Fibroblast of pulmonary artery (primary cell): ENCODE data around the gene C1QTNF3.

Source experiments
- DNase-seq: peaks from one replicate; pipeline ENCODE4 v3.0.0-alpha.2; 2010; ENCODE audit warnings: low read depth
- H3K4me3 ChIP-seq: replicated peaks from 2 replicates; pipeline ENCODE4 v1.5.1; 2011; ENCODE audit warnings: low read depth, mild to moderate bottlenecking, control low read depth, low read length, moderate library complexity
- TF ChIP-seq, protein P1 (sequence below): IDR thresholded peaks from 2 replicates; pipeline ENCODE4 v1.5.1; 2011; ENCODE audit warnings: mild to moderate bottlenecking, control low read depth, low read length, inconsistent platforms; ENCODE audit errors: missing control alignments

The C1QTNF3 gene

DNA sequence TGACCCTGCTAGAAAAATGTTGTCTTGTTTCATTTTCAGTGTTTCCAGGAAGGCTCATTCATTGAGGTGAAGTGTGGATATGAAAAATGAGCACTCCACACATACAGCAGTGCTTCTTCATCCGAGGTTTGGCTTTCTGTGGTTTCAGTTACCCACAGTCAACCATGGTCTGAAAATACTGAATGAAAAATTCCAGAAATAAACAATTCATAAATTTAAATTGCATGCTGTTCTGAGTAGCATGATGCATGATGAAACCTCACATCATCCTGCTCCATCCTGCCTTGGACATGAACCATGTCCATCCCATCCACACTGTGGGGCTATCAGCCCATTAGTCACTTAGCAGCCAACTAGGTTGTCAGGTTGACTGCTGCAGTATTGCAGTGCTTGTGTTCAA, 48.2 kb downstream of the C1QTNF3 start:
- TF ChIP-seq, protein P1, sequence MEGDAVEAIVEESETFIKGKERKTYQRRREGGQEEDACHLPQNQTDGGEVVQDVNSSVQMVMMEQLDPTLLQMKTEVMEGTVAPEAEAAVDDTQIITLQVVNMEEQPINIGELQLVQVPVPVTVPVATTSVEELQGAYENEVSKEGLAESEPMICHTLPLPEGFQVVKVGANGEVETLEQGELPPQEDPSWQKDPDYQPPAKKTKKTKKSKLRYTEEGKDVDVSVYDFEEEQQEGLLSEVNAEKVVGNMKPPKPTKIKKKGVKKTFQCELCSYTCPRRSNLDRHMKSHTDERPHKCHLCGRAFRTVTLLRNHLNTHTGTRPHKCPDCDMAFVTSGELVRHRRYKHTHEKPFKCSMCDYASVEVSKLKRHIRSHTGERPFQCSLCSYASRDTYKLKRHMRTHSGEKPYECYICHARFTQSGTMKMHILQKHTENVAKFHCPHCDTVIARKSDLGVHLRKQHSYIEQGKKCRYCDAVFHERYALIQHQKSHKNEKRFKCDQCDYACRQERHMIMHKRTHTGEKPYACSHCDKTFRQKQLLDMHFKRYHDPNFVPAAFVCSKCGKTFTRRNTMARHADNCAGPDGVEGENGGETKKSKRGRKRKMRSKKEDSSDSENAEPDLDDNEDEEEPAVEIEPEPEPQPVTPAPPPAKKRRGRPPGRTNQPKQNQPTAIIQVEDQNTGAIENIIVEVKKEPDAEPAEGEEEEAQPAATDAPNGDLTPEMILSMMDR, result no peak
- H3K4me3 ChIP-seq, result no peak overlapping the region
- peak; percentile 47 for DNase-seq

DNA sequence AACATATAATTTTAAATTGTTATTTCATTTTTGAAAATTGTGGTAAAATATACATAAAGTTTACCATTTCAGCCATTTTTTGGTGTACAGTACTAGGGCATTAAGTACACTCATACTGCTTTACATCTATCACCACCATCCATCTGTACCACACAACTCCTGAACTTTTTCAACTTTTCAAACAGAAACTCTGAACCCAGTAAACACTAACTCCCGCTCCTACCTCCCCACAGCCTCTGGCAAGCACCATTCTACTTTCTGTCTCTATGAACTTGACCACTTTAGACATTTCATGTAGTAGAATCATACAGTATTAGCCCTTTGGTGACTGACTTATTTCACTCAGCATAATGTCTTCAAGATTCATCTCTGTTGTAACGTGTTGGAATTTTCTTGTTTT, 50.1 kb downstream of the C1QTNF3 start:
- H3K4me3 ChIP-seq, result no peak overlapping the region
- TF ChIP-seq, protein P1, result no peak
- DNase-seq, result no peak

DNA sequence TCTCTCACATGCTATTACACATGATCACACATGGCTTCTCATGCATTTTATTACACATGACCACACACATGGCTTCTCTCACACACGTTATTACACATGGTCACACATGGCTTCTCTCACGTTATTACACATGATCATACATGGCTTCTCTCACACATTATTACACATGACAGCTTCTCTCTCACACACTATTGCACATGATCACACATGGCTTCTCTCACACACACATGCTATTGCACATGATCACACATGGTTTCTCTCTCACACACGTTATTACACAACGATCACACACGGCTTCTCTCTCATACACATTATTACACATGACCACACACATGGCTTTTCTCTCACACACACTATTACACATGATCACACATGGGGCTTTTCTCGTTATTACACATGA, 57.6 kb downstream of the C1QTNF3 start:
- H3K4me3 ChIP-seq, result no peak overlapping the region
- TF ChIP-seq, protein P1, result no peak
- DNase-seq, result no peak

DNA sequence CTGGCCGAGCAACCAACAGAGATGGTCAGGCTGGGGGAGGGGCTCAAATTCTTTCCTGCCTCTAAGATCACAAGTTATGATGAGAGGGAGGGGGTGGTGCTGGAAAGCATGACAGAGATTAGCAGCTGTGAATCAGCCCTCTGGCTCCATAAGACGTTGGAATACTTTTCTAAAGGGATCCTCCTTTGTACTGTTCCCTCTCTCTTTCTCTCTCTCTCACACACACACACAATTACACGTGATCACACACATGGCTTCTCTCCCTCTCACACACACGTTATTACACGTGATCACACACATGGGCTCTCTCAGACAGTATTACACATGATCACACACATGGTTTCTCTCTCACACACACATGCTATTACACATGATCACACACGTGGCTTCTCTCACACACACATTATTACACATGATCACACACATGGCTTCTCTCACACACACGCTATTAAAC, 58.3 kb downstream of the C1QTNF3 start, which contains the start of gene SLC45A2:
TSS of gene SLC45A2 (minus strand) at position 23 of the 454 bp plus-strand sequence. CDS start 110 bp downstream, outside the sequence.
- no peak within 1 kb of the TSS for H3K4me3 ChIP-seq
- TF ChIP-seq, protein P1, result no peak
- DNase-seq, result peak; percentile 23

DNA sequence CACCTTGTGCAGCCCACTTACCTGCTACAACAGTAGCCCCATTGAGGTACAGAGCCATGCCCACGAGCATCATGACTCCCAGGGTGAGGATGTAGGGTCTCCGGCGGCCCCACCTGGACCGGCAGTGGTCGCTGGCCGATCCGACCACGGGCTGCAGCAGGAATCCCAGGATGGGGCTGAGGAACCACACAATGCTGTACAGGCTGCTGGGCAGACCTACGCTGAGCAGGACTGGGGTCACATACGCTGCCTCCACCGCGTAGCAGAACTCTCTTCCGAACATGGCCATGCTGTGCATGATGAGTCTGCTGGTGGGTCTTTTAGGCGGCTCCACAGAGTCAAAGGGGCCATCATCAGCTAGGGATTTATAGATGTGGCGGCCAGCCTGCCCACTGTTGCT, 58.8 kb downstream of the C1QTNF3 start:
- H3K4me3 ChIP-seq, result no peak overlapping the region
- TF ChIP-seq, protein P1, result no peak

DNA sequence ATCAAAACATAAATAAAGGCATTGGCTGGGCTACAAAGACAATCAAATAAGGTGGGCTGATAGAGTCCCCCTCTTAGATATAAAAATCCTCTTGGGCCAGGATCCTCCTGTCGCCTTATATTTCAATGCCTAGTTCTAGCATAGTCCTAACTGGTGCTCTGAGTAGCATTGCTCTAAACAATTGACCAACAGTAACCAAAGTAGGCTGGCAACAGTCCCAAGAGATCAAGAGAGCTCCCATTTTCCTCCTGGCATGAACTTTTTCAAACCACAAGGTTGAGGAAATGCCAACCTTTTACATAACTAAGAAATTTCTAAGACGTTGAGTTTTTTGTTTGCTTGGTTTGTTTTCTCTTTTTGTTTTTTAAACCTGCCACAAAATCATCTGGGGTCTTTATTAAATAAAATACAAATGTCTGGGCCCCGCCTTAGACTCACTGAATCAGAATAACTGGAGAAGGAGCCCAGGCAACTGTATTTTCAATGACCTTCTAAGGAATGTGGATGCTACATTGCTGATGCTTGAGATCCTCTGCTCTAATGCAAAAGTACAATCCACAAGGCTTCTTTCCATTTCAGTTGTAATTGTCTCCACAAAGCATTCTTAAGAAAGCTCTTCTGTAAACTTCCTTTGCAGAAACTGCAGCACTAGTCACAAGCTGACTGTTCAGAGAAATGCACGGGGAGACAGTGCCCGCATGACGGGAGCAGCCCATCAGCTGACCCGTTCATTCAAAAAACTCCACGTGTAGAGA, 61.4 kb downstream of the C1QTNF3 start:
- peak; percentile 44 for DNase-seq
- TF ChIP-seq, protein P1, result no peak
- H3K4me3 ChIP-seq, result no peak overlapping the region

More for the DNA sequence above, 58.8 kb downstream of the C1QTNF3 start:
- no peak for DNase-seq

DNA sequence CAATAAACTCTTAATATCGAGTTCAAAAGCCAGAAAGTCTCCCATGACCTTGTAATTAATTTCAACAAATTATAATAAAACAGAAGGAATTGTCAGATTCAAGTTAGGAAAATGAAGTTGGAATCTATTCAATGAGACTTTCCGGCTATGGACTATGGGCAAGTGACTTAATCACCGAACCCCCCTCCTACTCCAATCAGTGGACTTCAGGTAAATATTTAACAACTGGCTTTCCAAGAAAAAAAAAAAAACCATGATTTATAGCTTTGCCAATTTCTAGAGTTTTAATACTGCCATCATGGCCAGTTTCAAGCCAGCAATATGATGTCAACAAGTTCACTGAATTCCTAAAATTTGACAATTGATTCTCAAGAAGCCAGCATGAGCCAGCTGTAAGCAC, 63.0 kb downstream of the C1QTNF3 start:
- H3K4me3 ChIP-seq, result no peak overlapping the region
- no peak for DNase-seq
- TF ChIP-seq, protein P1, result no peak
